ENCODE measurements around the gene HSPA6.

- no peak for TF ChIP-seq CTCF (IDR thresholded peaks at IDR 0.05)
- TF ChIP-seq RFX5 (IDR thresholded peaks at IDR 0.05), result no peak
- no peak for TF ChIP-seq PBX3 (IDR thresholded peaks at IDR 0.05)
- TF ChIP-seq POLR2A (IDR thresholded peaks at IDR 0.05; ENCODE audit: low read length), result no peak
- no peak for TF ChIP-seq HDAC2 (IDR thresholded peaks at IDR 0.05)
- no peak for TF ChIP-seq EHMT2 (IDR thresholded peaks at IDR 0.05; ENCODE audit: low read depth)
- TF ChIP-seq RAD21 (conservative IDR thresholded peaks at IDR 0.05 in 1 of 2, IDR thresholded peaks at IDR 0.05 in 1 of 2), result no peak
- TF ChIP-seq KDM1A (IDR thresholded peaks at IDR 0.05; ENCODE audit: low read depth), result no peak
- TF ChIP-seq ZC3H11A (IDR thresholded peaks at IDR 0.05), result no peak
- TF ChIP-seq BCL3 (IDR thresholded peaks at IDR 0.05), result no peak
- TF ChIP-seq JUNB (IDR thresholded peaks at IDR 0.05), result no peak
- TF ChIP-seq CEBPB (IDR thresholded peaks at IDR 0.05), result no peak
- no peak for TF ChIP-seq POLR2AphosphoS2 (conservative IDR thresholded peaks at IDR 0.05; ENCODE audit: low read length)
Observed at GRCh38 chr1:161510477-161510876, 13.9 kb upstream of the HSPA6 start.

Data from A549 (cell line).